ENCODE results near the gene ZBED2.

GRCh38 chr3:111610612-111611054 is 15.5 kb upstream of the ZBED2 start:
- no peak for TF ChIP-seq CTCF (IDR thresholded peaks at IDR 0.05)
- TF ChIP-seq EP300 (IDR thresholded peaks at IDR 0.05) = no peak
